Smooth muscle cell (in vitro differentiated cells): Measurements from ENCODE around the gene SLC35B4. TPM values are rescaled to one million over a fixed set of nuclear protein-coding genes. Genes with fewer than 3 reads are reported as not detected.

Experiments
- DNase-seq: peaks from one replicate; lab custom pipeline; 2025; ENCODE audit not compliant: unreplicated experiment; lab: John Stamatoyannopoulos, UW
- H2AFZ ChIP-seq: fragments of 200-600 bp; sonication (generic); 2 replicates; pipeline ENCODE4 v1.6.0; 2016; ENCODE audit warnings: antibody characterized with exemption, low read depth, mild to moderate bottlenecking
- H3F3A ChIP-seq: fragments of 200-600 bp; sonication (generic); 2 replicates; pipeline ENCODE4 v1.6.0; 2017; ENCODE audit warnings: antibody characterized with exemption, low read depth
- H3K27ac ChIP-seq: fragments of 200-600 bp; sonication (generic); 2 replicates; pipeline ENCODE4 v1.5.1; 2016; ENCODE audit warnings: low read depth, mild to moderate bottlenecking
- H3K27me3 ChIP-seq: fragments of 200-600 bp; sonication (generic); 2 replicates; pipeline ENCODE4 v1.6.1; 2016; ENCODE audit warnings: low read depth, mild to moderate bottlenecking
- H3K36me3 ChIP-seq: fragments of 200-600 bp; sonication (generic); 2 replicates; pipeline ENCODE4 v1.5.1; 2016; ENCODE audit warnings: low read depth
- H3K4me1 ChIP-seq: fragments of 200-600 bp; sonication (generic); 2 replicates; pipeline ENCODE4 v1.5.1; 2016; ENCODE audit warnings: low read depth
- H3K4me2 ChIP-seq: fragments of 200-600 bp; sonication (generic); 2 replicates; pipeline ENCODE4 v1.6.0; 2016; ENCODE audit warnings: mild to moderate bottlenecking
- H3K4me3 ChIP-seq: fragments of 200-600 bp; sonication (generic); 2 replicates; pipeline ENCODE4 v1.5.1; 2016; ENCODE audit warnings: mild to moderate bottlenecking
- H3K79me2 ChIP-seq: fragments of 200-600 bp; sonication (generic); 2 replicates; pipeline ENCODE4 v1.6.0; 2016; ENCODE audit warnings: low read depth, mild to moderate bottlenecking
- H3K9ac ChIP-seq: fragments of 200-600 bp; sonication (generic); 2 replicates; pipeline ENCODE4 v1.6.0; 2016; ENCODE audit warnings: low read depth
- H3K9me3 ChIP-seq: fragments of 200-600 bp; sonication (generic); replicated peaks from 2 replicates; pipeline ENCODE4 v1.5.1; 2016; ENCODE audit warnings: low read depth
- H4K20me1 ChIP-seq: fragments of 200-600 bp; sonication (generic); 2 replicates; pipeline ENCODE4 v1.6.0; 2016; ENCODE audit warnings: low read depth
- WGBS: methylation state at CpG from one replicate; pipeline ENCODE4 v1.1.7; 2016; ENCODE audit warnings: low lambda C conversion rate; 5-methylcytosine and 5-hydroxymethylcytosine counted together
- polyA plus RNA-seq: library from polyadenylated mRNA; unstranded; fragments of >200 nt; fragmentation: Nextera tagmentation; extraction: Ambion mirVana; gene quantifications from 2 replicates; pipeline ENCODE4 v1.2.1, GENCODE V29; 2016
- total RNA-seq: library from RNA; depleted of rRNA; stranded (reverse); fragments of >200 nt; gene quantifications from 2 replicates; pipeline ENCODE4 v1.2.3, GENCODE V29; 2014
- TF ChIP-seq, protein P1 (sequence below): fragments of 200-600 bp; sonication (generic); IDR thresholded peaks from 2 replicates; pipeline ENCODE4 v1.5.1; 2017; ENCODE audit warnings: borderline replicate concordance, mild to moderate bottlenecking, antibody characterized with exemption; ENCODE audit not compliant: insufficient read depth, poor library complexity, severe bottlenecking

Gene SLC35B4
- total and polyA plus RNA-seq, 2 experiments from 2014 or later = 21.3 to 26.7 TPM

DNA sequence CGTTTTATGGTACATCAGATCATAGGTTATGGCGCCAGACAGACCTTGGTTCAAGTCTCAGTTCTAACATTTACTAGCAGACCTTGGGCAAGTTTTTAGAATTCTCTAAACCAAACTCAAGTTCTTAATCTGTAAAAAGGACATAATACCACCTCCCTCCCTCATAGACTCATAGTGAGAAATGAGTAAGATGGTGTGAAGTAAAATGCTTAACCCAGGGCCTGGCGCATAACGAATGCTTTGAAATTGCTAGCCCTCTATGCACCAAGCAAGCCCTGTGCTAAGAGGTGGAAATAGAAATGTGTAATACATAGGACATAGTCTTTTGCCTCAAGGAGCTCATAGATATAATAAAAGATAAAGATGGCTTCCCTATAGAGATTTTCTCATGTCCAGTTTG lies 17.7 kb upstream of the SLC35B4 start:
- no peak overlapping the region for H3K9ac ChIP-seq
- H3K79me2 ChIP-seq = no peaks in the 10 kb centered on the region
- TF ChIP-seq, protein P1, sequence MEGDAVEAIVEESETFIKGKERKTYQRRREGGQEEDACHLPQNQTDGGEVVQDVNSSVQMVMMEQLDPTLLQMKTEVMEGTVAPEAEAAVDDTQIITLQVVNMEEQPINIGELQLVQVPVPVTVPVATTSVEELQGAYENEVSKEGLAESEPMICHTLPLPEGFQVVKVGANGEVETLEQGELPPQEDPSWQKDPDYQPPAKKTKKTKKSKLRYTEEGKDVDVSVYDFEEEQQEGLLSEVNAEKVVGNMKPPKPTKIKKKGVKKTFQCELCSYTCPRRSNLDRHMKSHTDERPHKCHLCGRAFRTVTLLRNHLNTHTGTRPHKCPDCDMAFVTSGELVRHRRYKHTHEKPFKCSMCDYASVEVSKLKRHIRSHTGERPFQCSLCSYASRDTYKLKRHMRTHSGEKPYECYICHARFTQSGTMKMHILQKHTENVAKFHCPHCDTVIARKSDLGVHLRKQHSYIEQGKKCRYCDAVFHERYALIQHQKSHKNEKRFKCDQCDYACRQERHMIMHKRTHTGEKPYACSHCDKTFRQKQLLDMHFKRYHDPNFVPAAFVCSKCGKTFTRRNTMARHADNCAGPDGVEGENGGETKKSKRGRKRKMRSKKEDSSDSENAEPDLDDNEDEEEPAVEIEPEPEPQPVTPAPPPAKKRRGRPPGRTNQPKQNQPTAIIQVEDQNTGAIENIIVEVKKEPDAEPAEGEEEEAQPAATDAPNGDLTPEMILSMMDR = no peak
- H3K9me3 ChIP-seq = no peaks in the 10 kb centered on the region
- H3K36me3 ChIP-seq = no peaks in the 10 kb centered on the region
- no peak for DNase-seq
- H3F3A ChIP-seq = no peaks in the 10 kb centered on the region
- H3K4me3 ChIP-seq = no peak overlapping the region
- no peaks in the 10 kb centered on the region for H3K4me1 ChIP-seq
- no peak overlapping the region for H3K27ac ChIP-seq
- no peak overlapping the region for H3K4me2 ChIP-seq
- H2AFZ ChIP-seq = no peak overlapping the region
- 83% methylated on average over 4 of the region's 4 CpGs for WGBS
- H3K27me3 ChIP-seq = no peaks in the 10 kb centered on the region
- no peaks in the 10 kb centered on the region for H4K20me1 ChIP-seq

DNA sequence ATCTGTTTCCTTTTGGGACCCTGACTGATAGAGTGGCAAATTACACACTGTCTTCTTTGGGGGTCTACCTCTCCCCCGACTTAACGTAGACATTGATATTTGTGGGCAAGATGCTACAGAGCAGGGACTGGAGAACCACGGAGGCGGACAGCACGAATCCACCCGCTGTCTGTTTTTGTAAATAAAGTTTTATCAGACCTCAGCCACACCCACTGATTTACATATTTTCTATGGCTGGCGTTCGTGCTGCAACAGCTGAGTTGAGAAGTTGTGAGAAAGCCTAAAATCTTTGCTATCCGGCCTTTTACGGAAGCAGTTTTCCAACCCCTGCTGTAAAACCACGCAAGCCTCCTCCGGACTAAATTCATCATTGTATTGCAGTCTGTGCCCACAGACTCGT lies 17.2 kb upstream of the SLC35B4 start:
- H3K36me3 ChIP-seq = no peaks in the 10 kb centered on the region
- H3K27me3 ChIP-seq = no peaks in the 10 kb centered on the region
- H3K9me3 ChIP-seq = no peaks in the 10 kb centered on the region
- H3F3A ChIP-seq = no peaks in the 10 kb centered on the region
- no peak overlapping the region for H3K4me2 ChIP-seq
- no peak overlapping the region for H2AFZ ChIP-seq
- H3K4me1 ChIP-seq = no peaks in the 10 kb centered on the region
- no peaks in the 10 kb centered on the region for H3K79me2 ChIP-seq
- no peaks in the 10 kb centered on the region for H4K20me1 ChIP-seq
- no peak for DNase-seq
- no peak overlapping the region for H3K4me3 ChIP-seq
- TF ChIP-seq, protein P1 = no peak
- 91% methylated on average over 13 of the region's 13 CpGs for WGBS
- no peak overlapping the region for H3K27ac ChIP-seq
- H3K9ac ChIP-seq = no peak overlapping the region

DNA sequence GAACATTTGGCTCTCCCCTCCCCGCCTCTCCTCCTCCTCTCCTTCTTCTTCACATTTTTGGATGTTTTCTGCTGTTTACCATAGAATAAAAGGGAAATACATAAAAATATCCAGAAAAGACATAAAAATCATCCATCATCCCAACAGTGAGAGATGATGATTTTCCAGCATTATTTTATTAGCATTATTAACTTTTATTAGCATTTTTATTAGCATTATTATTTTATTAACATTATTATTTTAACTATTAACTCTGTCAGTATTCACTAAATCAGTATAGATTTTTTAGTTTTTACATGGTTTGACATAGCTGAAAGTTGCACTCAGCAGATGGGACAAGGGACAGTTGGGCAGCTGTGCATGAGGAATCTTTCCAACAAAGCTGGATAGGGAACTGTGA lies 16.2 kb upstream of the SLC35B4 start:
- TF ChIP-seq, protein P1 = no peak
- H4K20me1 ChIP-seq = no peaks in the 10 kb centered on the region
- no peak overlapping the region for H3K27ac ChIP-seq
- no peak overlapping the region for H3K4me3 ChIP-seq
- no peaks in the 10 kb centered on the region for H3K27me3 ChIP-seq
- 100% methylated on average over 1 of the region's 1 CpG for WGBS
- no peak overlapping the region for H3K9ac ChIP-seq
- no peaks in the 10 kb centered on the region for H3F3A ChIP-seq
- DNase-seq = no peak
- H3K4me1 ChIP-seq = no peaks in the 10 kb centered on the region
- no peaks in the 10 kb centered on the region for H3K9me3 ChIP-seq
- H3K79me2 ChIP-seq = no peaks in the 10 kb centered on the region
- no peak overlapping the region for H2AFZ ChIP-seq
- H3K36me3 ChIP-seq = no peaks in the 10 kb centered on the region
- no peak overlapping the region for H3K4me2 ChIP-seq

DNA sequence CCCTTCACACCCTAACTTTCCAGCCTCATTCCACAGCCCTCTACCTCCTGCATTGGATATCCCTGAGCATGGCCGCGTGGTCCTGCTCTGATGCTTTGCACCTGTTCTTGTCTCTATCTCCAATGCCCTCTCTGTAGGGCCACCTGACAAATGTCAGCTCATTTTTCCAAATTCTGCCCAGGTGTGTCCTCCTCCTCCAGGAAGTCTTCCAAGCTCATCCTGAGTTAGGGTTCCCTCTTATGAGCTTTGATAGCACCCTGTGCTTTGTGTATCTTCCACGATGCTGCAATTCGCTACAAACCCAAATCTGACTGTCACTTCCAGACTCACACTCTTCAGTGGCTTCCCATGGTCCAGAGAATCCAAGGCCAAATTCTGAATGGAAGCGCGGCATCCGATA lies 14.7 kb upstream of the SLC35B4 start:
- Histone ChIP-seq H3K4me2 (no peak overlapping the region), H3K9me3 (no peaks in the 10 kb centered on the region), H3K4me1 (no peaks in the 10 kb centered on the region), H2AFZ (no peak overlapping the region), H3K79me2 (no peaks in the 10 kb centered on the region), H3K9ac (no peak overlapping the region), H3K36me3 (no peaks in the 10 kb centered on the region), H3F3A (no peaks in the 10 kb centered on the region), H3K27me3 (no peaks in the 10 kb centered on the region), H3K4me3 (no peak overlapping the region), H3K27ac (no peak overlapping the region), H4K20me1 (no peaks in the 10 kb centered on the region)
- TF ChIP-seq, protein P1 = no peak
- DNase-seq = no peak
- WGBS = 95% methylated on average over 7 of the region's 7 CpGs
